GM23338 (cell line): ENCODE results near the gene SLC16A11.

ENCODE experiments used
- EZH2 ChIP-seq: fragments of 200-600 bp; sonication (generic); IDR thresholded peaks from one replicate; pipeline ENCODE4 v1.8.0; 2017; ENCODE audit warnings: antibody characterized with exemption, mild to moderate bottlenecking, low read depth; ENCODE audit not compliant: unreplicated experiment
- ZNF114 ChIP-seq: fragments of 250-450 bp; sonication (Bioruptor Pico); IDR thresholded peaks from 2 replicates; pipeline ENCODE4 v1.5.0; 2020; ENCODE audit warnings: mild to moderate bottlenecking, moderate library complexity
- TF ChIP-seq, protein P1 (sequence below), 2 experiments: fragments of 200-600 bp in 1 of 2; sonication (generic) in 1 of 2; conservative IDR thresholded peaks; 2 replicates each; pipeline versions ENCODE4 v1.5.1 to v1.6.1; 2016 to 2017; ENCODE audit warnings: antibody characterized with exemption in 2 of 2, low read depth in 2 of 2, mild to moderate bottlenecking in 2 of 2, moderate library complexity in 1 of 2

DNA sequence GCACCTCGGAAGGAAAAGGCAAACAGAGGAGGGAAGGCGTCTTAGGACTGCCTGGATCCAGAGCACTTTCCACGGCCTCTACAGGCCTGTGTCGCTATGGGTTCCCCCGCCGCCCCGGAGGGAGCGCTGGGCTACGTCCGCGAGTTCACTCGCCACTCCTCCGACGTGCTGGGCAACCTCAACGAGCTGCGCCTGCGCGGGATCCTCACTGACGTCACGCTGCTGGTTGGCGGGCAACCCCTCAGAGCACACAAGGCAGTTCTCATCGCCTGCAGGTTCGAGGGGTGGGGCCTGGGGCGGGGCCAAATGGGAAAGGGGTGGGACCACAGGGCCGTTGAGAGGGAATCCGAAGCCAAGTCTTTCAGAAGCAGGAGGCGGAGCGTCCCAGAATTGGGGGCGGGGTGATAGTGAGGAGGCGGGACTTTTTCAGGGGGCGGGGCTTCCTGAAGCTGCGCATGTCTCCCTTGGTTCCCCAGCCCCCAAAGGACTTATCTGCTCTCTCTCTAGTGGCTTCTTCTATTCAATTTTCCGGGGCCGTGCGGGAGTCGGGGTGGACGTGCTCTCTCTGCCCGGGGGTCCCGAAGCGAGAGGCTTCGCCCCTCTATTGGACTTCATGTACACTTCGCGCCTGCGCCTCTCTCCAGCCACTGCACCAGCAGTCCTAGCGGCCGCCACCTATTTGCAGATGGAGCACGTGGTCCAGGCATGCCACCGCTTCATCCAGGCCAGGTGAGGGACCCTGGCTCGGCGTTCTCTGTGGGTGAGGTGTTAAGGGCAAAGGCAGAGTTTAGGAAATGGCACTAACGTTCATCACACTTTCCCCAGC, 20.1 kb downstream of the SLC16A11 start:
- TF ChIP-seq, protein P1, sequence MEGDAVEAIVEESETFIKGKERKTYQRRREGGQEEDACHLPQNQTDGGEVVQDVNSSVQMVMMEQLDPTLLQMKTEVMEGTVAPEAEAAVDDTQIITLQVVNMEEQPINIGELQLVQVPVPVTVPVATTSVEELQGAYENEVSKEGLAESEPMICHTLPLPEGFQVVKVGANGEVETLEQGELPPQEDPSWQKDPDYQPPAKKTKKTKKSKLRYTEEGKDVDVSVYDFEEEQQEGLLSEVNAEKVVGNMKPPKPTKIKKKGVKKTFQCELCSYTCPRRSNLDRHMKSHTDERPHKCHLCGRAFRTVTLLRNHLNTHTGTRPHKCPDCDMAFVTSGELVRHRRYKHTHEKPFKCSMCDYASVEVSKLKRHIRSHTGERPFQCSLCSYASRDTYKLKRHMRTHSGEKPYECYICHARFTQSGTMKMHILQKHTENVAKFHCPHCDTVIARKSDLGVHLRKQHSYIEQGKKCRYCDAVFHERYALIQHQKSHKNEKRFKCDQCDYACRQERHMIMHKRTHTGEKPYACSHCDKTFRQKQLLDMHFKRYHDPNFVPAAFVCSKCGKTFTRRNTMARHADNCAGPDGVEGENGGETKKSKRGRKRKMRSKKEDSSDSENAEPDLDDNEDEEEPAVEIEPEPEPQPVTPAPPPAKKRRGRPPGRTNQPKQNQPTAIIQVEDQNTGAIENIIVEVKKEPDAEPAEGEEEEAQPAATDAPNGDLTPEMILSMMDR (conservative IDR thresholded peaks at IDR 0.05; ENCODE audit: low read depth in 2 of 2): no peak
- no peak for TF ChIP-seq ZNF114 (CRISPR knock-in tag)
- TF ChIP-seq EZH2: no peak
